HL-60 (cell line): ENCODE results near the gene ZNF548.

ENCODE experiments used
- DNase-seq, 2 experiments: peaks; one replicate each; pipeline ENCODE4 v3.0.0-alpha.2; 2010 to 2020; ENCODE audit warnings: low read depth in 1 of 2, low spot score in 1 of 2
- H3K27ac ChIP-seq: fragments of 250-450 bp; sonication (Bioruptor Pico); replicated peaks from 2 replicates; pipeline ENCODE4 v1.5.1; 2020; ENCODE audit warnings: mild to moderate bottlenecking, moderate library complexity
- H3K27me3 ChIP-seq: fragments of 250-450 bp; sonication (Bioruptor Pico); 2 replicates; pipeline ENCODE4 v1.5.1; 2021; ENCODE audit warnings: mild to moderate bottlenecking, moderate library complexity; ENCODE audit not compliant: insufficient read depth, poor library complexity, severe bottlenecking
- H3K4me3 ChIP-seq: replicated peaks from 2 replicates; pipeline ENCODE4 v1.5.1; 2011; ENCODE audit warnings: mild to moderate bottlenecking, control low read depth, low read length; ENCODE audit not compliant: insufficient read depth
- GABPA ChIP-seq: IDR thresholded peaks from 2 replicates; pipeline ENCODE4 v1.6.1; 2012; ENCODE audit warnings: low read depth
- POLR2AphosphoS5 ChIP-seq: IDR thresholded peaks from 2 replicates; pipeline ENCODE4 v1.6.1; 2012; ENCODE audit warnings: low read depth
- SPI1 ChIP-seq: IDR thresholded peaks from 2 replicates; pipeline ENCODE4 v1.6.1; 2012; ENCODE audit warnings: low read depth, mild to moderate bottlenecking, borderline replicate concordance
- TF ChIP-seq, protein P1 (sequence below): IDR thresholded peaks from one replicate; pipeline ENCODE4 v1.5.1; 2011; ENCODE audit warnings: low read length, control low read depth, inconsistent platforms; ENCODE audit not compliant: insufficient read depth
- TF ChIP-seq, protein P2 (sequence below): IDR thresholded peaks from 2 replicates; pipeline ENCODE4 v1.6.1; 2012; ENCODE audit warnings: low read depth; ENCODE audit not compliant: insufficient replicate concordance

ZNF548 gene

DNA sequence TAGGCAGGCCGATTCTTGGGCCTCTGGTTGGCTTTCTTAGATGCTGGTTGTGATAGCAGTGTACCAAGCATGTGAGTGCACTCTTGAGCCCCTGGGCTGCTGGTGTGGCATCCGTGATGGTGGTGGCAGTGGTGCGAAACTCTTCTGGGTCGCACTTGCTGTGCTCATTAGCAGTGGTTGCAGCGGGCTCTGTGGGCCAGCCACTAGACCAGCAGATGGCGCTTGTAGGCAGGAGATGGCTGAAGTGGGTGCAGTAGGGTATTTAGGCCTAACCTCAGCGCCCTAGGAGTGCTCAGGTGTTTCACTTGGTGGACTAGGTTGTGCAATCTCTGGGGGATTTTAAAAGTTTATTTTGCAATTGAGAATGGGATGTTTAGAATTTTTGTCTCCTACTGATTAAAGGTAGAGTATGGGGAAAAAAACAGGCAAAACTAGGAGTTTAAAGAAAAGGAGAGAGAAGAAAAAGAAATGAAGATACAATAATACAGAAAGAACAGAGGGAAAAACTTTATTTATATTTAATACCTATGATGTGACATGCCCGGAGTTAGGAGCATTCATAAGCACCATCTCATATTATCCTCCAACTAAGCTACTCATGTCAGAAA lies 17.0 kb downstream of the ZNF548 start:
- peak; percentile 50 to 78 for DNase-seq
- no peak overlapping the region for H3K4me3 ChIP-seq
- H3K27me3 ChIP-seq: no peaks in the 10 kb centered on the region
- no peak overlapping the region for H3K27ac ChIP-seq
- no peak for TF ChIP-seq POLR2AphosphoS5
- TF ChIP-seq, protein P1, sequence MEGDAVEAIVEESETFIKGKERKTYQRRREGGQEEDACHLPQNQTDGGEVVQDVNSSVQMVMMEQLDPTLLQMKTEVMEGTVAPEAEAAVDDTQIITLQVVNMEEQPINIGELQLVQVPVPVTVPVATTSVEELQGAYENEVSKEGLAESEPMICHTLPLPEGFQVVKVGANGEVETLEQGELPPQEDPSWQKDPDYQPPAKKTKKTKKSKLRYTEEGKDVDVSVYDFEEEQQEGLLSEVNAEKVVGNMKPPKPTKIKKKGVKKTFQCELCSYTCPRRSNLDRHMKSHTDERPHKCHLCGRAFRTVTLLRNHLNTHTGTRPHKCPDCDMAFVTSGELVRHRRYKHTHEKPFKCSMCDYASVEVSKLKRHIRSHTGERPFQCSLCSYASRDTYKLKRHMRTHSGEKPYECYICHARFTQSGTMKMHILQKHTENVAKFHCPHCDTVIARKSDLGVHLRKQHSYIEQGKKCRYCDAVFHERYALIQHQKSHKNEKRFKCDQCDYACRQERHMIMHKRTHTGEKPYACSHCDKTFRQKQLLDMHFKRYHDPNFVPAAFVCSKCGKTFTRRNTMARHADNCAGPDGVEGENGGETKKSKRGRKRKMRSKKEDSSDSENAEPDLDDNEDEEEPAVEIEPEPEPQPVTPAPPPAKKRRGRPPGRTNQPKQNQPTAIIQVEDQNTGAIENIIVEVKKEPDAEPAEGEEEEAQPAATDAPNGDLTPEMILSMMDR: peak; percentile 66

DNA sequence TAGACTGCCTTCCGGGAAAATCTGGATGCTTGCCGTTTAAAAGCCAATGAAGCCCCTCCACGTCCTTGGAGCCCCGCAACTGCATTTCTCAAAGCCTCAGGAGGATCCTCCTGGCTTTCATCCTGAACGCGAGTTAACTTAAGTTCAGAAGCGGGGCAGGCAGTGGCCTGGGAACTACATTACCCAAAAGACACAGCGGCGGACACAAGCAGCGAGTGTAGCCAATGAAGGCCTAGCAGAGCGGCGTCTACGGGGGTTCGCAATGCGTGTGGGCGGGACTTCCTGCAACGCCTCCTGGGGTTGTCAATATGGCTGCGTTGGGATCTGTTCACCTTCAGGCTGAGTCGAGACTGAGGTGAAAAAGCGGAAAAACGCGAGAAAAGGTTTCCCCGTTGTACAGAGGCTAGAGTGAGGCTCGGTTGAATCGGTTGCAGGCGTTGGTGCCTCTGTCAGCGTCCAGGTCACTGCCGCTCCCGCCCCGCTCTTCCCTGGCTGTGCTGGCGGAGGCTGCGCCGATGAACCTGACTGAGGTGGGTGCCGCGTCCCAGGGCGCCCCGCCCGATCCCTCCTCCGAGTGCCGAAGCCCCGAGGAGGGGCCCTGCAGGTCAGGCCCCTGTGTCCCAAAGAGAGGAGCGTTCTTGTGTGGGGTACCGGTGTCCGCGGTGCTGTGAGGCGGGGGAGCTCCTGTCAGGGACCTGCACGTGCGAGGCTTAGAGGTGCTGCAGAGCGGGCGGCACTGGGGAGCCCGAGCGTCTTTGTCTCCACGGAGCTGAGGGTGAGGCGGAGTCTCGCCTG lies 21.4 kb downstream of the ZNF548 start, which contains the start of gene ZNF17:
Gene ZNF17, plus strand, starts transcription at position 285 of the 795 bp plus-strand sequence. CDS start 2,455 bp downstream, outside the sequence.
- Histone ChIP-seq H3K27ac (peak within 1 kb of the TSS; percentile 72), H3K27me3 (no peaks in the 10 kb centered on the region), H3K4me3 (peak within 1 kb of the TSS; percentile 97)
- TF ChIP-seq, protein P2, sequence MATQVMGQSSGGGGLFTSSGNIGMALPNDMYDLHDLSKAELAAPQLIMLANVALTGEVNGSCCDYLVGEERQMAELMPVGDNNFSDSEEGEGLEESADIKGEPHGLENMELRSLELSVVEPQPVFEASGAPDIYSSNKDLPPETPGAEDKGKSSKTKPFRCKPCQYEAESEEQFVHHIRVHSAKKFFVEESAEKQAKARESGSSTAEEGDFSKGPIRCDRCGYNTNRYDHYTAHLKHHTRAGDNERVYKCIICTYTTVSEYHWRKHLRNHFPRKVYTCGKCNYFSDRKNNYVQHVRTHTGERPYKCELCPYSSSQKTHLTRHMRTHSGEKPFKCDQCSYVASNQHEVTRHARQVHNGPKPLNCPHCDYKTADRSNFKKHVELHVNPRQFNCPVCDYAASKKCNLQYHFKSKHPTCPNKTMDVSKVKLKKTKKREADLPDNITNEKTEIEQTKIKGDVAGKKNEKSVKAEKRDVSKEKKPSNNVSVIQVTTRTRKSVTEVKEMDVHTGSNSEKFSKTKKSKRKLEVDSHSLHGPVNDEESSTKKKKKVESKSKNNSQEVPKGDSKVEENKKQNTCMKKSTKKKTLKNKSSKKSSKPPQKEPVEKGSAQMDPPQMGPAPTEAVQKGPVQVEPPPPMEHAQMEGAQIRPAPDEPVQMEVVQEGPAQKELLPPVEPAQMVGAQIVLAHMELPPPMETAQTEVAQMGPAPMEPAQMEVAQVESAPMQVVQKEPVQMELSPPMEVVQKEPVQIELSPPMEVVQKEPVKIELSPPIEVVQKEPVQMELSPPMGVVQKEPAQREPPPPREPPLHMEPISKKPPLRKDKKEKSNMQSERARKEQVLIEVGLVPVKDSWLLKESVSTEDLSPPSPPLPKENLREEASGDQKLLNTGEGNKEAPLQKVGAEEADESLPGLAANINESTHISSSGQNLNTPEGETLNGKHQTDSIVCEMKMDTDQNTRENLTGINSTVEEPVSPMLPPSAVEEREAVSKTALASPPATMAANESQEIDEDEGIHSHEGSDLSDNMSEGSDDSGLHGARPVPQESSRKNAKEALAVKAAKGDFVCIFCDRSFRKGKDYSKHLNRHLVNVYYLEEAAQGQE: no peak
- TF ChIP-seq GABPA (peak; percentile 90), POLR2AphosphoS5 (peak; percentile 53; the same call in 1 of the 2 replicates)
- peak; percentile 91 to 97 for DNase-seq

DNA sequence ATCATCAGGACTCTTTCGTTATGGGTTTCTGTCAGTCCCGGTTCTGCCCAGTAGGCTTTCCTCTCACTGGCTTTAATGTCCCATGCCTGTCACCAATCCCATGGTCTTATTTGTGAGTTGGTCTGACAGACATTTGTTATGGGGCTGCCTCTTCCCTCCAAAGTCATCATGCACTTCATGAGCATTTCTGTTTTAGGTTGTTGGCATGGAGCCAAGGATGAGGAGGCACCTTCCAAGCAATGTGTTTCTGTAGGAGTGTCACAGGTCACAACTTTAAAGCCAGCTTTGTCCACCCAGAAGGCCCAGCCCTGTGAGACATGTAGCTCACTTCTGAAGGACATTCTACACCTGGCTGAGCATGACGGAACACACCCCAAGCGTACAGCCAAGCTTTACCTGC lies 29.8 kb downstream of the ZNF548 start:
- no peak for DNase-seq
- Histone ChIP-seq H3K4me3 (no peak overlapping the region), H3K27me3 (no peaks in the 10 kb centered on the region), H3K27ac (no peak overlapping the region)
- TF ChIP-seq, protein P2: no peak
- TF ChIP-seq GABPA (no peak), POLR2AphosphoS5 (no peak), SPI1 (no peak)
- TF ChIP-seq, protein P1: no peak

DNA sequence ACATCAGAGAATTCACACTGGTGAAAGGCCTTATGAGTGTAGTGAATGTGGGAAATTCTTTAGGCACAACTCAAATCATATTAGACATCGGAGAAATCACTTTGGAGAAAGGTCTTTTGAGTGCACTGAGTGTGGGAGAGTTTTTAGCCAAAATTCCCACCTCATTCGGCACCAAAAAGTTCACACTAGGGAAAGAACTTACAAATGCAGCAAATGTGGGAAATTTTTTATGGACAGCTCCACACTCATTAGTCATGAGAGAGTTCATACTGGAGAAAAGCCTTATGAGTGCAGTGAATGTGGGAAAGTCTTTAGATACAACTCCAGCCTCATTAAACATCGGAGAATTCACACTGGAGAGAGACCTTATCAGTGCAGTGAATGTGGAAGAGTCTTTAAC lies 31.4 kb downstream of the ZNF548 start:
- Histone ChIP-seq H3K4me3 (no peak overlapping the region), H3K27ac (no peak overlapping the region), H3K27me3 (no peaks in the 10 kb centered on the region)
- no peak for DNase-seq
- TF ChIP-seq GABPA: no peak
- no peak for TF ChIP-seq SPI1
- TF ChIP-seq, protein P2: no peak
